H7 (cell line): ENCODE results near the gene NECTIN2. TPM values are rescaled to one million over a fixed set of nuclear protein-coding genes. Genes with fewer than 3 reads are reported as not detected.
"Not testable (repeated sequence)": the region's sequence is repeated elsewhere in the genome, so short reads cannot be mapped to it uniquely, and the experiment has no call there.

ENCODE experiments used
- DNase-seq: peaks from one replicate; pipeline ENCODE4 v3.0.0; 2012
- H3K27me3 ChIP-seq: 2 replicates; pipeline ENCODE4 v1.6.0; 2011; ENCODE audit warnings: mild to moderate bottlenecking, low read length; ENCODE audit not compliant: control insufficient read depth, insufficient read depth
- H3K36me3 ChIP-seq: replicated peaks from 2 replicates; pipeline ENCODE4 v1.5.1; 2011; ENCODE audit warnings: low read length; ENCODE audit not compliant: control insufficient read depth, insufficient read depth
- H3K4me3 ChIP-seq: 2 replicates; pipeline ENCODE4 v1.5.1; 2011; ENCODE audit warnings: low read depth, mild to moderate bottlenecking, control low read depth, low read length, moderate library complexity; ENCODE audit not compliant: insufficient read depth
- total RNA-seq: library from RNA; depleted of rRNA; stranded (reverse); fragments of >200 nt; shearing (Covaris generic); gene quantifications from 2 replicates; pipeline ENCODE4 v1.2.3, GENCODE V29; 2014

Gene NECTIN2
- total RNA-seq, 1 experiment from 2014 or later: 207 TPM

GRCh38 chr19:44824761-44825160, 21.3 kb upstream of the NECTIN2 start:
- Histone ChIP-seq H3K4me3 (no peak overlapping the region), H3K36me3 (no peaks in the 10 kb centered on the region; the same call in 1 of the 2 replicates), H3K27me3 (peaks cover 3% of the 10 kb centered on the region; the same call in 1 of the 2 replicates)
- no peak for DNase-seq

GRCh38 chr19:44832875-44833274, 13.2 kb upstream of the NECTIN2 start:
- H3K4me3 ChIP-seq, H3K27me3 ChIP-seq, DNase-seq, H3K36me3 ChIP-seq: not testable (repeated sequence)

DNA sequence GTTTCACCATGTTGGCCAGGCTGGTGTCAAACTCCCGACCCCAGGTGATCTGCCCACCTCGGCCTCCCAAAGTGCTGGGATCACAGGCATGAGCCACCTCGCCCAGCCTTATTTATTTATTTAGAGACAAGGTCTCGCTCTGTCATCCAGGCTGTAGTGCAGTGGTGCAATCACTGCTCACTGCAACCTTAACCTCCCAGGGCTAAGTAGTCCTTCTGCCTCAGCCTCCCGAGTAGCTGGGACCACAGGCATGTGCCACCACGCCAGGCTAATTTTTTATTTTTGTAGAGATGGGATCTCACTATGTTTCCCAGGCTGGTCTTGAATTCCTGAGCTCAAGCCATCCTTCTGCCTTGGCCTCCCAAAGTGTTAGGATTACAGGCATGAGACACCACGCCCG, 11.7 kb upstream of the NECTIN2 start:
- not testable (repeated sequence) for H3K4me3 ChIP-seq, DNase-seq, H3K36me3 ChIP-seq, H3K27me3 ChIP-seq

GRCh38 chr19:44839276-44839675, 6.8 kb upstream of the NECTIN2 start:
- no peak overlapping the region for H3K4me3 ChIP-seq
- H3K27me3 ChIP-seq: no peaks in the 10 kb centered on the region; the same call in 1 of the 2 replicates
- H3K36me3 ChIP-seq: no peaks in the 10 kb centered on the region
- DNase-seq: peak; percentile 76

- H3K36me3 ChIP-seq: no peaks in the 10 kb centered on the region
- DNase-seq: no peak
- no peaks in the 10 kb centered on the region; the same call in 1 of the 2 replicates for H3K27me3 ChIP-seq
- H3K4me3 ChIP-seq: no peak overlapping the region
Observed at GRCh38 chr19:44840811-44841210, 5.3 kb upstream of the NECTIN2 start.

GRCh38 chr19:44841231-44841630, 4.9 kb upstream of the NECTIN2 start:
- no peaks in the 10 kb centered on the region for H3K27me3 ChIP-seq
- H3K4me3 ChIP-seq: no peak overlapping the region
- H3K36me3 ChIP-seq: no peaks in the 10 kb centered on the region
- DNase-seq: no peak

DNA sequence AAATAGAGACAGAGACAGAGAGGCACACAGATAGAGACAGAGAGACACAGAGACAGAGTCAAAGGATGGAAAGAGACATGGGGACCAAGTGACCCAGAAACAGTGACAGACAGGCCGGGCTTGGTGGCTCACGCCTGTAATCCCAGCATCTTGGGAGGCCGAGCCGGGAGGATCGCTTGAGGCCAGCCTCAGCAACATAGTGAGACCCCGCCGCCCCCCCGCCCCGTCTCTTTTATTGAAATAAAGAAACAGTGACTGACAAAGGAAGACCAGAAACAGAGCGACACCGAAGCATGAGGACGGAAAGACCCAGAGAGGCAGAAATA, 848 bp upstream of the NECTIN2 start:
- Histone ChIP-seq H3K27me3 (no peaks in the 10 kb centered on the region), H3K4me3 (peak overlapping the region; percentile 69; the same call in 1 of the 2 replicates), H3K36me3 (no peaks in the 10 kb centered on the region; the same call in 1 of the 2 replicates)
- DNase-seq: no peak

DNA sequence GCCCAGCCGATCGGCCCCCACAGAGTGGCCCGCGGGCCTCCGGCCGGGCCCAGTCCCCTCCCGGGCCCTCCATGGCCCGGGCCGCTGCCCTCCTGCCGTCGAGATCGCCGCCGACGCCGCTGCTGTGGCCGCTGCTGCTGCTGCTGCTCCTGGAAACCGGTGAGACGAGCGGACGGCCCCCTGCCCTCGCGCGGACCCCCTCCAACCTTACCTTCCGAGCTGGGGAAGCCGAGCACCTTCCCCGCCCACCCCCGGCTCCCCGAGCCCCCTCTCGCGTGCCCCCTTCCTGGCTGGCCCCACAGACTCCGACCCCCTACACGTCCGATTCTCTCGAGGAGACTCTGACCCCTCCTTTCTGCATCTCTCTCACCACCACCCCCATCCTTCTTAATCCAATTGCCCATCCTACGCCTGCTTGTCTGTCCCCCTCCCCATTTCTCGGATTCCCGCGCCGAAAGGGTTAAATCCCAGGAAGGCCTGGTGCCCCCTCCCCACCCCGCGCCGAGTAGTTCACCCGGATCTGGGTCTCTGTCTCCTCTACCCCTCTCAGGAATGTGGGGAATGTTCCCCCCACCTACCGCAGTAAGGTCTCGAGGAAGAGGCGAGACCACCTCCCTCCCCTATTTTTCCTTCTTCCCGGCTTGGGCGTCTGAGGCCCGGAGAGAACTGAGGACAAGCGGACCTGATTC, 502 bp downstream of the NECTIN2 start:
- Histone ChIP-seq H3K4me3 (peak overlapping the region; percentile 100), H3K36me3 (peaks cover 1% of the 10 kb centered on the region), H3K27me3 (no peaks in the 10 kb centered on the region)
- DNase-seq: peak; percentile 94

- Histone ChIP-seq H3K36me3 (peaks cover 1% of the 10 kb centered on the region), H3K27me3 (no peaks in the 10 kb centered on the region), H3K4me3 (peak overlapping the region; percentile 100)
- peak; percentile 76 for DNase-seq
Observed at GRCh38 chr19:44847144-44848035, 1.3 kb downstream of the NECTIN2 start.

DNA sequence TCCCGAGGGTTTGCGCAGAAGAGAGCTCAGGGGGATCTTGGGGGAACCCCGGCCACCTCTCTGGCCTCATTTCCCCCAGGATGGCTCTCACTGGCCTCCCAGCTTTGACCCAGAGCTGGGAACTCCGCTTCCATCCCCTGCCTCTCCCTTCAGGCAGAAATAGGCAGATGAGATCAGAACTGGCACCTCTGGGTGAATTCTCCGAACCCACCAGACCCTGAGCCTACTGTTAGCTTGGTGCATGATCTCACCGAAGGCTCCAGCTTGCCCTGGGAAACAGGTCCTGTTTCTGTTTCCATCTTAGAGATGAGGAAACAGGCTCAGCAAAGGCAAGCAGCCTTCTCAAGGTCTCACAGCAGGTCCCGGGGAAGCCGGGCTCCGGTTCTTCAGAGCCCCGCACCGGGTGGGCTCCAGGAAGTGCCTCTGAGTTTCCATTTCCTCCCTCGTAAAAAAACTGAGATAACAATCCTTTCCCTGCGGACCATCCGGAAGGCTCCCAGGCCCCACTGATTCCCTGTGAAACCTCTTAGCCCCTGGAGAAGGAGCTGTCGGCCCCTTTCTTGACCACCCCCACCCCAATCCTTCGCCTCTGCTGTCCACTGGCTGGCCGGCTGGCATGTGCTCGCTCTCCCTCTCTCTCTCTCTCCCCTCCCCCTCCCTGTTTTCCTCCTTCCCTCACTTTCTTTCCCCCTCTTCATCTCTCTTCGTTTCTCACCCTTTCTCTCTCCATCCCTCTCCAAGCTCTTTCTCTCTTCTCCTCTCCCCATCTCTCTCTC, 2.1 kb downstream of the NECTIN2 start:
- Histone ChIP-seq H3K27me3 (no peaks in the 10 kb centered on the region), H3K36me3 (peaks cover 1% of the 10 kb centered on the region), H3K4me3 (peak overlapping the region; percentile 100)
- peak; percentile 82 for DNase-seq

GRCh38 chr19:44848812-44849447, 2.8 kb downstream of the NECTIN2 start:
- DNase-seq: peak; percentile 60
- H3K27me3 ChIP-seq: no peaks in the 10 kb centered on the region
- peaks cover 1% of the 10 kb centered on the region for H3K36me3 ChIP-seq
- peak overlapping the region; percentile 100 for H3K4me3 ChIP-seq

DNA sequence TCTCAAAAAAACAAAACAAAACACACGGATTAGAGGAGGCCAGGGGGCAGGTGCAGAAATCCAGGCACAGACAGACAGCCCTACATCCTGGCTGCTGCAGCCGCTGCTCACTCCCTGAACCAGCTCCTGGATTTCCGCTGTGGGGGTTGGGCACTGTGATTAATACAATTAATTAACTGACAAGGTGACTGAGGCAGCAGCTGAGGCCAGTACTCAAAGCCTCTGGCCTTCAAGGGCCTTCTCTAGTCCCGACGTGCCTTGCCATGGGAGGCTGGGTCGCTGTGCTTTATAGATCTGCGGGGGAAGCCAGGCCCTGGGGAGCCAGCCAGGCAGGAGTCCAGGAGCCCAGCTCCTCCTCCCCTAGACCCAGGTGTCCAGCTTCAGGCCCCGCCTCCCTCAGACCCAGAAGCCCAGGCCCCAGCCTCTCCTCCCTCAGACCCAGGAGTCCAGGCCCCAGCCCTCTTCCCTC, 4.6 kb downstream of the NECTIN2 start:
- Histone ChIP-seq H3K36me3 (peaks cover 1% of the 10 kb centered on the region), H3K4me3 (no peak overlapping the region), H3K27me3 (no peaks in the 10 kb centered on the region)
- peak; percentile 49 for DNase-seq

DNA sequence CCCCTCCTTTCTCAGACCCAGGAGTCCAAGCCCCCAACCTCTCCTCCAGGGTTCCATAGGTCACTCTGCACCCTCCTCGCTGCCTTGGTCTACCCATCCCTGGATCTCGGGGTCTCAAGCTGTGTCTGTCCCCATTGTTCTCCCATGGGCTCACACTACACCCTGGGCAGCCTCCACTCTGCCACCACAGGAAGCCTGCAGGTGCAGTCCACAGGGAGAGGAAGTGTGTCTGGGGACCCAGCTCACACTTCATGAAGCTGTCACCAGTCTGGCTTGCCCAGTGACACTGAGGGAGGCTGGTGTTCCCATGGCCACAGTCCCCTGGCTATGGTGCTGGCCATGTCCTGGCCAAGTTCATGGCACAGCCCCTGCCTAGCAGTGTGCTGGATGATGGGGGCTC, 5.3 kb downstream of the NECTIN2 start:
- no peaks in the 10 kb centered on the region for H3K27me3 ChIP-seq
- peaks cover 2% of the 10 kb centered on the region for H3K36me3 ChIP-seq
- peak; percentile 22 for DNase-seq
- H3K4me3 ChIP-seq: no peak overlapping the region

DNA sequence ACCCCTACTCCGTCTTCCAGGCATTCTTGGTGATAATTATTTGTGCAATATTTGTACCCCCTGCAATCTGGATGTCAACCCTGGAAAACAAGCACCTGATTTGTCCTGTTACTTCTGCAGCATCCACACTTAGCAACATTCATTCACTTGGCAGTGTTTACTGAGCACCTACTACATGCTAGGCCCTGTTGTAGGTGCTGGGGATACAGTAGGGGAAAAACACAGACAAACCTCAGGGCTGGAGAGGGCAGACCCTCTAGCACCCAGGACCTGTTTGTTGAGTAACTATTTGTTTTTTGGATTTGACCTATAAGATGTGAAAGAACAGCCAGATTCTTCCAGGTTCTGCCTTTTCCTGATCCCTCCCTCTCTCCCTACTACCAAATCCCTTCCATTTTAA, 9.5 kb downstream of the NECTIN2 start:
- Histone ChIP-seq H3K36me3 (peaks cover 2% of the 10 kb centered on the region), H3K27me3 (no peaks in the 10 kb centered on the region), H3K4me3 (no peak overlapping the region)
- no peak for DNase-seq
